NCI-H345 treated with DMSO at 0.1 percent for 48 hours (cell line): ENCODE data around the gene ERBB3.
"Not testable (repeated sequence)": the region's sequence is repeated elsewhere in the genome, so short reads cannot be mapped to it uniquely, and the experiment has no call there.

Experiments used
- DNase-seq: peaks from one replicate; lab custom pipeline; 2025; ENCODE audit not compliant: unreplicated experiment; lab: John Stamatoyannopoulos, UW

Gene ERBB3

DNA sequence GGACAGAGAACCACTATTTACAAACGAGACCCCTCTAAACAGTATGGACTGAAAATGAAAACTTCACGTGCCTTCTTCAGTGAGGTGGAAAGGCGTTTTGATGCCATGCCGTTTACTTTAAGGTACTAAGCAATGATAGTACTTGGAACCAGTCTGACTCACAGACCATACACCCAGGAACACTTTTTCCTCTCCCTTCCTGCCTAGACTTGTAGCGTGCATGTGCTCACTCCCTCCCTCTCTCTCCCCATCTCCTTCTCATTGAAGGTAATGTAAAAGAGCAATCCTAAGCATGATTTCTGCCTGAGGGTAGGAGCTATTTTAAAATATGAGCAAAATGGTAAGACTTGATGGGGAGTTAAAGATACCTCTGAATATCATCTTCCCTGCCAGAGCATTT lies 30.6 kb downstream of the ERBB3 start:
- no peak for DNase-seq

GRCh38 chr12:56114084-56114483 lies 34.1 kb downstream of the ERBB3 start:
- no peak for DNase-seq

DNA sequence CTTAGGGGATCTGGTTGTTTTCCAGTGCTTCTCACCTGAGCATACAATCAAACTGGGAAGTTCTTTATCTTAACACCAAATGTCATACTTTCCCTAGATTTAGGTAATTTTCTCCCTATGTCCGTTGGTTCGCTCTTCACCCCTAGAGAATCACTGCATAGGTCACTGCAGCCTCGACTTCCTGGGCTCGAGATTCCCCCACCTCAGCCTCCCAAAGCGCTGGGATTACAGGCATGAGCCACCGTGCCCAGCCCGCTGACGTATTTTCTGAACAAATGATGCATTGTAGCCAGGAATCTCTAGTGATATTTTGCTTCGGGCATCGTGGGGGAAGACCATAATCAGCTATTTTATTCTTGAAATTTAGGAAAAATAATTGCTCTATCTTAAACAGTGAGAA lies 35.4 kb downstream of the ERBB3 start:
- no peak for DNase-seq

DNA sequence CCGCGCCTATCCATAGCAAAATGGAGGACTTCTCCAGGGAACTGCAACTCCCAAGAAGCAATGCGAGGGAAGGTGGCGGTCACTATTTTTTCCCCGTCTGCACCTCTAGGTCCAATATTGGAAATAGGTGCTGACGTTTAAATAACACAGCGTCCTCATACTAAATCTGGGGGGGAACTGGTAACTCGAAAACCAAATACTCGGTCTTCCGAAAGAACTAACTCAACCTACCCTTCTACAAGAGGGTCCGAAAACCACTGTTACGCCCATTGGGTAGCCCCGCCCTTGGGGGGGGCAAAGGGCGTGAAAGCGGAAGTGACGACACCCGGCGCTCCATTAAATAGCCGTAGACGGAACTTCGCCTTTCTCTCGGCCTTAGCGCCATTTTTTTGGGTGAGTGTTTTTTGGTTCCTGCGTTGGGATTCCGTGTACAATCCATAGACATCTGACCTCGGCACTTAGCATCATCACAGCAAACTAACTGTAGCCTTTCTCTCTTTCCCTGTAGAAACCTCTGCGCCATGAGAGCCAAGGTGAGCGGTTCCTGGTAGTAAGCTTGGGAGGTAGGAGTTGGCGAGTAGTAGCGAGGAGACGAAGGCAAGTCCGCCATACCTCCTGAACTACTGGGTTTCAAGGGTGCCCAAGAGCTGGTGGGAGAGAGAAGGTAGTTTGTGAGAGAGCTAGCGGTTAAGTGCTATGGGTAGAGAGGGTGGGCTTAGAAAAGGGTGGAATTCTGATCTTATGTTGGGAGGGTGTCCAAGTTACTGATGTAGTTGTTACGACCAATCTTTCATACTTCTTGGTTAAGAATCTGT lies 36.5 kb downstream of the ERBB3 start, which contains the start of gene RPL41:
Gene RPL41, plus strand, starts transcription at position 367 of the 815 bp plus-strand sequence.
- peak; percentile 98 for DNase-seq

DNA sequence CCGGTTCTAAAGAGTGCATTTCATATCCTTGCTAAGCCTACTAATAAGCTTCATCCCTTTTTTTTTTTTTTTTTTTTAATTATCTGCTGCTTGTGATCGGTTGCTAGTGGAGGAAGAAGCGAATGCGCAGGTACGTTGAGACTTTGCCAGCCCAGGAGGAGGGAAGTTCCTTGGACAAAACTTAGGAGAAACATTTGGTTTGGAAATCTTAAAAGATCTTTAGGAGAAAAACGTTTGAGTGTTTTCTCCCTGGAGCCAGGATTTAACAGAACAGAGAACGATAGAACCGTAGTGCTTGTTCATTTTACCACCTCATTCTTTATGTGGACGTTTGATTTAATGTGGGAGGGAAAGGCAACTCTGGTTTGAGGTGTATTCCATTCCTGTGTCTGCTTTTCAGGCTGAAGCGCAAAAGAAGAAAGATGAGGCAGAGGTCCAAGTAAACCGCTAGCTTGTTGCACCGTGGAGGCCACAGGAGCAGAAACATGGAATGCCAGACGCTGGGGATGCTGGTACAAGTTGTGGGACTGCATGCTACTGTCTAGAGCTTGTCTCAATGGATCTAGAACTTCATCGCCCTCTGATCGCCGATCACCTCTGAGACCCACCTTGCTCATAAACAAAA lies 37.2 kb downstream of the ERBB3 start:
- DNase-seq: not testable (repeated sequence)

DNA sequence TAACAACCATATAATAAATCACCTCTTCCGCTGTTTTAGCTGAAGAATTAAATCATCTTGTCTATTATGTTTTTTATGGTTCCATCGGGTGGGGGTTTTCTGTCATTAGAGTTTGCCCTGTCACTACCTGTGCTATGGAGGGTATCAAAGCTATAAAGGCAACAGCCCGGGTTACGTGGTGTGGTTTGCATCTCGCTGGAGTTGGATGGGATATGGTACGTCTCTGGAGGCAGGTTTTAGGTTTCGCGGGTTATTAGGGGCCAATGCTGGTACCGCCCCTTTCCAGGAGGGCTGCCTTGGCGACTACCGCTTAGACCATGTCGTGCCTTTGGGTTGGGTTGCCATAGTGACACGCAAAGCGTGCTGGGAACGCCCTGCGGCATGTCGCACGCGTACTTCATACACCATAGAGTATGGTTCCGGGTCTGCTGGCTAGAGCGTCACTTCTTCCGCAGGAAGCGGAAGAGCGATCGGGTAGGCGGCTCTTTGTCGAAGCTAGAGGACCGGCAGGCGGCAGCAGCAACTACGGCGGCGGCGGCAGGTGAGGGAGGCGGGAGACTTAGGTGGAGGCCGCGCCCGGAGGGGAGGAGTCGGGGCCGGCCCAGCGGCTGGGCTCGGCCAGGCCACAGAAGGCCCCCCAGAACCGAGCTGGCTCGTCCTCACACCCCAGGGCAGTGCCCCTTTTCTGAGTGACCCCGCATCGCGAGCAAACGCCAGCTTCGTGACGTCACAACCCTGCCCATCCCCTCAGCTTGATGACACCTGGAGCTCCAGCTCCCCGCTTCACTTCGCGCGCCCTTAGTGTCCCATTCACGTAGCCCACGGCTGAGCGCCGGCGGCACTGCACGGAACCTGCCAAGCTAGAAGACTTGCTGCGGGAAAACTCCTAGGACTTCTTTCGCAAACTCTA lies 38.1 kb downstream of the ERBB3 start, which contains the start of gene ZC3H10:
Gene ZC3H10, plus strand, starts transcription at position 489 of the 910 bp plus-strand sequence. CDS start 2,297 bp downstream, outside the sequence.
- peak; percentile 98 for DNase-seq

DNA sequence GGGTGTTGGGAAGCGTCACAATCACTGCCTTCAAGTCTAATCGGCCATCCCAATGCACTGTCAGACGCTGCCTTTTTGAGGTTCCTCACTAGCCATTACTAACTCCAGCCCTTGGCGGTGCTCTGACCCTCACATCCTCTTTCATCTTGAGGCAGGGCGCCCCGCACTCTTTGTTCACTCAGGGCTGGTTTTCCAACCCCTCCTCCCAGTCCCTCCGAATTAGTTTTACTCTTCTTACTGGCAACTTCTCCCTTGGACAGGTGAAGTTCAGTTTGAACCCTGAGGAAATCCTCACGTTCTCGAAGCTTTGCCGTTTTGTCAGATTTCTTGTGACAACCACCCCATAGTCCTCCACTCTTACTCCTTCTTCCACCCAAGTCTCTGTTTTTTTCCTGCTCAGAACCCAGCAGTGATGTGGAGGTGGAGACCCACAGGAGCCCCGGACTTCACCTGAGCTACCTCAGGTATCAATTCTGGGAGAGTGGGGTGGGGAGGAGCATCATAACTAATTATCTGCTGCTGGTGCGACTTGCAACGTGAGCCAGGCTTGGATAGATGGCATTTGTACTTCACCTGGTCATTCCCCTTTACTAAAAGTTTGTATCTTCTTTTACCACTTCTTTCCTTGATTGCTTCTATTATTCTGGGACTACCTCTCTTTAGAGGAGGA lies 38.9 kb downstream of the ERBB3 start:
- no peak for DNase-seq

DNA sequence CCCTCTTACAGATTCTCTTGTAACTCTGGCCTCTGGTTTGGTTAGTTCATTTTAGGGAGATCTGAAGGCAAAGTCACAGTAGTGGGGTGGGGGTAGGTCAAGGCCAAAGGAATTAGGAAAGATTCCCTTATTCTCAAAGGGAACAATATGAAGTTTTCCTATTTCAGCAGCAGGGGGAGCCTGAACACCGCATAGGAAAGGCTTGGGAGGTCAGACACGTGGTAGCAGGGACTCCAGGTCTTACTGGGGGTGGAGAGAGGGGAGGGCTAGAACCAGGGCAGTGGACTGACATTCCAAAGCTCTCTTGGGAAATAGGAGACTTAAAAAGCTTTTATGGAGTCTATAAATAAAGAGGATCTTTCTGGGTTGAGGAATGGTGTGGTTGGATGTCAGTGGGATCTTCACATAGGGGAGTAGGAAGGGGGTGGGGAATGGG lies 39.4 kb downstream of the ERBB3 start:
- DNase-seq: peak; percentile 82

DNA sequence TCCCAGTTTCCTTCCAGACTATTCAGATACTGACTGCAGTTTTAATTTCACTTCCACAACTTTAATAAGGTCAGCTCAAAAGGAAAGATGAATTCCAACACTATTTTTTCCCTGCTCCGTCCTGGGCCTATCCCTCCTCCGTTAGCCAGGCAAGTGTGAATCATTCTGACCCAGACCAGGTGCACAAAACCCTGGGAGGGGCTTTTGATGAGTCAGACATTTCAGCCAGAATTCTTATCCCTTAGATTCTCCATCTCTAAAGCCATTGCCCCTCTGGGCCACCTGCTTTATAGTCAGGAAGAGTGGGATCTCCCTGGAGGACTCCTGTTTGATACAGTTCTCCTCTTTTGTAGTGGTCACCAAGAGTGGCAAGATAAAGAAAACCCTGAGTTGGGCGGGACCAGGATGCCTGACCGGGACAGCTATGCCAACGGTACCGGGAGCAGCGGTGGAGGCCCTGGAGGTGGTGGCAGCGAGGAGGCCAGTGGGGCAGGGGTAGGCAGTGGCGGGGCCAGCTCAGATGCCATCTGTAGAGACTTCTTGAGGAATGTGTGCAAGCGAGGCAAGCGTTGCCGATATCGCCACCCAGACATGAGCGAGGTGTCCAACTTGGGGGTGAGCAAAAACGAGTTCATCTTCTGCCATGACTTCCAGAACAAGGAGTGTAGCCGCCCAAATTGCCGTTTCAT lies 40.3 kb downstream of the ERBB3 start:
- no peak for DNase-seq

GRCh38 chr12:56121204-56121870 lies 41.4 kb downstream of the ERBB3 start:
- no peak for DNase-seq

GRCh38 chr12:56122637-56123036 lies 42.7 kb downstream of the ERBB3 start:
- DNase-seq: no peak

GRCh38 chr12:56124133-56124532 lies 44.2 kb downstream of the ERBB3 start:
- DNase-seq: no peak

DNA sequence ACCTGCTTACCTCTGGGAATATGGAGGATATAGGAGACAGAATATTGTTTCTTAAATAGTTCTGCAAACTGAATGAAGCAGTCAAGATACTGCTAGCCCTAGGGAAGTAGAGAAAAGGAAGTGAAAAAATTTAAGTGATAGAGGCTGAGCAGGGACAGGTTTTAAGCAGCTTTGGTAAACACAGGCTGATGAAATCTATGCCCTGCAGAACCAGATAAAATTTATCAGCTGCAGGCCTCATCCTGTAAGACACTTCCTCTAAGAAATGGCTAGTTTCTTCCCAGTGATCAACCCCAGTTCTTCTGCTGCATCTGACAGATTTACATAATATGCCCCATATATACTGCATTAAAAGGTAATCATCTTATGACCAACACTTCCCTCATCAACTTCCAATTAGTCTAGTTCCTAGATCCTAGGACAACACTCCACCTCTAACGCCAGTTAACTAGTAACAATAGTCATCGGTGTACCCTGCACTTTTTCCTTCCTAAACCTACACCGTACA lies 46.8 kb downstream of the ERBB3 start:
- no peak for DNase-seq

DNA sequence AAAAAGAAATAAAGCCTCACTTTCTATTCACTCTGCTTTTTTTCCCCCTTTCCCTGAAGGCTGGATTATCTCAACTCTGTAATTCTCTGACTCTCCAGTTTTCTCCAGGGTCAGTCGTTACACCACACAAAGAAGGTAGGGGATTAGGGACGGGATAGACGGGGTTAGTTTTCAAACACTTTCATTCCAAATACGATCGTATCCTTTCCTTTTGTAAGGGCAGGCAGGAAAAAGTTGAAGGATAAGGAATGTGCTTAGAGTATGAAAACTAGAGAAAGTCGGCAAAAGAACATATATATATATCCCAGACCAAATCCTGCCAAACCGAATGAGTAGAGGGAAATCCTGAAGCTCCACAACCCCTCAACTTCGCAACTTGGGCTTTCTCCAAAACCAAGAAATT lies 47.5 kb downstream of the ERBB3 start:
- no peak for DNase-seq

GRCh38 chr12:56127888-56128669 lies 48.1 kb downstream of the ERBB3 start, which contains the start of gene ESYT1:
TSS of gene ESYT1 (plus strand) at chr12:56128267. CDS start at chr12:56128320, 53 bp downstream.
- DNase-seq: peak; percentile 98

DNA sequence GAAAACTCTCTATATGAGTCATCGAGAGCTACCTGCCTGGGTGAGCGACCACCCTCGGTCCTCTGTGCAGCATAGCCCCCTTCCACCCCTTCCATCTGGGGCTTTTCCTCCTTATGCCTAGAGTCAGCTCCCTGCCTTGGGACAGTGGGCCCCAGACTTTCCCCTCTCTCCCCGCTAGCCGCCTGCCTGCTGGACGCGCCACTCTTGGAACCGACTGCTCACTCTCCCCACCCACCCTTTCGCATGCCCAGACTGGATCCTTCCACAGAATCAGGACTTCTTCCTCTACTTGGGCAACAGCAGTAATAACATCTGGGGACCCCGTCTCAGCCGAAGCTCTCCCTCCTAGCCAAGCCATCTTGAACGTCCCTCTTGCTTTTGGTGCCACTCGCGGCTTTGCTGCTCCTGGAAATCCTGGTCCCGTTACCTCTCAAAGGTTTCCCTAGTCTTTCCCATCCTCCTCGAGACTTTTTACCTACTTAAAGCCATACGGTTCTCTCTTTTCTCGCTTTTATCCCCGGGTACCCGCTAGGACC lies 48.8 kb downstream of the ERBB3 start:
- no peak for DNase-seq

DNA sequence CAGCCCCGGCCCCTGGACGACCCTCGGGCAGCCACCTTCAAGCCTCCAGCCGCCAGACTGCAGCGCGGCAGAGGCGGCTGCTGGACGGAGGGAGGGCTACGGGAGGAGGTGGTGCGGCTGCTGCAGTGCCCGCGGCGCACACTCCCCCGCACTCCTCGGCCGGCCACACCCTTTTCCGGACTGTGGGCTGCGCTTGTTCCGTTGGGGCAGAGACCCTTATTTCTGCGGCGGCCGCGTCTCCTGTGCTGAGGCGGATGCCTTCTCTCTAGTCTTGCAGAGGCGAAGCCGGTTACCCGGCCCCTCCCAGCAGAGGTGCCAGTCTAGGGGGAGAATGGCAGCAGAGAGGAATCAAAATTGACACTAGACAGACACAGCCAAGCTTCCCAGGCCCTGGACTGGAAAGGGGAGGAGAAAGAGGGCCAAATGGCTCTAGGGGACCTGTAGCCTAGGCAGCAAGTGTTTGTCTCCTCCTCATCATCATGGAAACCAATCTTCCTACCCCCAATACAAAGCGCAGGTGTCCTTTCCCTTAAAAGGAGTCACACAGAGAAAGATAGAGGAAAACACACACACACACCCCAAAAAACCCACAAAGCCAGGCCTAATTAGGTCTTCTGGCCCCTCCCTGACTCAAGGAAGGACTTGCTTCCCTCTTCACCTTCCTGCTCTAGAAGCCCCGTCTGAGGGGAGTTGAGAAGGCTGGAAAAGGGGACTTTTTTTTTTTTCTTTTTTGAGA lies 49.4 kb downstream of the ERBB3 start:
- DNase-seq: no peak
